ENCODE measurements around the gene GID8. TPM values are rescaled to one million over a fixed set of nuclear protein-coding genes. Genes with fewer than 3 reads are reported as not detected.

Gene GID8
- total and polyA plus RNA-seq, 4 donors: 10.2 to 23.6 (median 14.6) TPM

- no peak overlapping the region for H3K27ac ChIP-seq (ENCODE audit: low read depth in 1 of 2, low read length in 2 of 2)
- 89% methylated on average over 17 of the region's 17 CpGs for WGBS
Measured at GRCh38 chr20:62905536-62906117, 32.3 kb upstream of the GID8 start.

GRCh38 chr20:62906209-62906608 is 31.7 kb upstream of the GID8 start:
- no peak for DNase-seq (ENCODE audit: low spot score)
- Histone ChIP-seq H3K4me3 (ENCODE audit: low read depth in 1 of 3, low read length in 3 of 3) (no peak overlapping the region), H3K27me3 (ENCODE audit: control insufficient read depth in 4 of 4, insufficient read depth in 4 of 4, low read length in 3 of 4) (no peaks in the 10 kb centered on the region), H3K9me3 (ENCODE audit: control insufficient read depth in 4 of 4, low read length in 3 of 4) (no peaks in the 10 kb centered on the region), H3K4me1 (ENCODE audit: control insufficient read depth in 4 of 4, insufficient read depth in 4 of 4, low read length in 3 of 4) (peaks cover 0 to 14% (median 5%) of the 10 kb centered on the region in 4 donors), H3K27ac (ENCODE audit: low read depth in 1 of 2, low read length in 2 of 2) (no peak overlapping the region), H3K36me3 (ENCODE audit: control insufficient read depth in 4 of 4, insufficient read depth in 3 of 4, low read depth in 1 of 4, low read length in 3 of 4) (peaks cover 23 to 80% (median 65%) of the 10 kb centered on the region in 4 donors), H3K9ac (ENCODE audit: low read depth in 1 of 2, low read length in 2 of 2) (no peak overlapping the region)
- WGBS: 58% methylated on average over 16 of the region's 16 CpGs
- TF ChIP-seq HNF4A (conservative IDR thresholded peaks at IDR 0.05) (peak in 1 of 2 donors; percentile 19), REST (IDR thresholded peaks at IDR 0.05) (no peak), SP1 (IDR thresholded peaks at IDR 0.05) (no peak)

More at GRCh38 chr20:62905536-62906117, 32.3 kb upstream of the GID8 start:
- no peaks in the 10 kb centered on the region for H3K9me3 ChIP-seq (ENCODE audit: control insufficient read depth in 4 of 4, low read length in 3 of 4)
- no peak for DNase-seq (ENCODE audit: low spot score)
- TF ChIP-seq MAX (IDR thresholded peaks at IDR 0.05): no peak
- peaks cover 22 to 74% (median 62%) of the 10 kb centered on the region in 4 donors for H3K36me3 ChIP-seq (ENCODE audit: control insufficient read depth in 4 of 4, insufficient read depth in 3 of 4, low read depth in 1 of 4, low read length in 3 of 4)
- no peak overlapping the region for H3K4me3 ChIP-seq (ENCODE audit: low read depth in 1 of 3, low read length in 3 of 3)
- no peaks in the 10 kb centered on the region for H3K27me3 ChIP-seq (ENCODE audit: control insufficient read depth in 4 of 4, insufficient read depth in 4 of 4, low read length in 3 of 4)
- H3K9ac ChIP-seq (ENCODE audit: low read depth in 1 of 2, low read length in 2 of 2): no peak overlapping the region
- peaks cover 0 to 20% (median 8%) of the 10 kb centered on the region in 4 donors for H3K4me1 ChIP-seq (ENCODE audit: control insufficient read depth in 4 of 4, insufficient read depth in 4 of 4, low read length in 3 of 4)

GRCh38 chr20:62906647-62907375 is 31.1 kb upstream of the GID8 start:
- peaks cover 23 to 85% (median 68%) of the 10 kb centered on the region in 4 donors for H3K36me3 ChIP-seq (ENCODE audit: control insufficient read depth in 4 of 4, insufficient read depth in 3 of 4, low read depth in 1 of 4, low read length in 3 of 4)
- H3K9ac ChIP-seq (ENCODE audit: low read depth in 1 of 2, low read length in 2 of 2): no peak overlapping the region
- no peak for DNase-seq (ENCODE audit: low spot score)
- H3K27ac ChIP-seq (ENCODE audit: low read depth in 1 of 2, low read length in 2 of 2): no peak overlapping the region
- no peak overlapping the region for H3K4me3 ChIP-seq (ENCODE audit: low read depth in 1 of 3, low read length in 3 of 3)
- 88% methylated on average over 31 of the region's 31 CpGs for WGBS
- H3K27me3 ChIP-seq (ENCODE audit: control insufficient read depth in 4 of 4, insufficient read depth in 4 of 4, low read length in 3 of 4): no peaks in the 10 kb centered on the region
- H3K4me1 ChIP-seq (ENCODE audit: control insufficient read depth in 4 of 4, insufficient read depth in 4 of 4, low read length in 3 of 4): peaks cover 0 to 13% (median 4%) of the 10 kb centered on the region in 4 donors
- H3K9me3 ChIP-seq (ENCODE audit: control insufficient read depth in 4 of 4, low read length in 3 of 4): no peaks in the 10 kb centered on the region
- TF ChIP-seq MAX (IDR thresholded peaks at IDR 0.05): no peak
- TF ChIP-seq REST (IDR thresholded peaks at IDR 0.05): no peak
- no peak for TF ChIP-seq ZBTB33 (IDR thresholded peaks at IDR 0.05)
- no peak for TF ChIP-seq EGR1 (IDR thresholded peaks at IDR 0.05; ENCODE audit: low read depth in 2 of 2)
- no peak for TF ChIP-seq YY1 (IDR thresholded peaks at IDR 0.05)
- TF ChIP-seq GABPA (IDR thresholded peaks at IDR 0.05 in 1 of 2, conservative IDR thresholded peaks at IDR 0.05 in 1 of 2): no peak
- no peak for TF ChIP-seq ATF3 (IDR thresholded peaks at IDR 0.05)
- no peak for TF ChIP-seq HNF4G (IDR thresholded peaks at IDR 0.05)
- TF ChIP-seq NR2F2 (IDR thresholded peaks at IDR 0.05): no peak
- no peak for TF ChIP-seq CTCF (IDR thresholded peaks at IDR 0.05; ENCODE audit: low read depth, low read length, missing input control)
- TF ChIP-seq RXRA (IDR thresholded peaks at IDR 0.05): no peak

Measured in liver (tissue), 9 donors.